ENCODE measurements around the gene ZNF275.
"Not testable (repeated sequence)": the region's sequence is repeated elsewhere in the genome, so short reads cannot be mapped to it uniquely, and the experiment has no call there.

The ZNF275 gene

GRCh38 chrX:153333821-153334653, at the start of gene ZNF275:
ZNF275 (plus strand) TSS chrX:153334153; CDS start chrX:153336680, 2,527 bp downstream.
- H3K4me1 Mint-ChIP-seq = peaks cover 37% of the 10 kb centered on the region
- DNase-seq (ENCODE audit: low spot score in 2 of 2) (peak; percentile 69 to 83), ATAC-seq (peak; percentile 99)
- peaks cover 17% of the 10 kb centered on the region for H3K36me3 Mint-ChIP-seq
- H3K9me3 Mint-ChIP-seq = no peaks in the 10 kb centered on the region
- peak within 1 kb of the TSS; percentile 64 for H3K4me3 Mint-ChIP-seq
- H3K27ac Mint-ChIP-seq = peak within 1 kb of the TSS; percentile 68

DNA sequence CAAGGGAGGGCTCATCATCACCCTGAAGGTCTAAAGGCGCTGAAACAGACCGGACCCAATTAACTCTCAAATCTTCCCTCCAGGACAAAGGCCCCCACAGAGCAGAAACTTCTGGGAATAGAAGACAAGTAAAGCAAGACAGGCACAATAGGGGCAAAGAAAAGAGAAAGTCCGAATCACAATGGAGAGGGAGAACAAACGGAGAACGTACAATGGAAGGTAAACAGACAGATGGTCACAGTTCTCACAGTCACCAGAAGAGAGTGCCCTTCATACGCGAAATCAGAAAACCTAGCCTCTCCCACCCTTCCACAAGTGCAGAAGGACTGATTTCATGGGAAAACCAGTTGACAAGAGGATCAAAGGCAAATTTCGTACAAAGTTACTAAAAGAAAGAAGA, 48.3 kb upstream of the ZNF275 start:
- not testable (repeated sequence) for H3K4me1 Mint-ChIP-seq; H3K9me3 Mint-ChIP-seq; DNase-seq (ENCODE audit: low spot score in 2 of 2); H3K36me3 Mint-ChIP-seq; ATAC-seq; H3K27ac Mint-ChIP-seq; H3K4me3 Mint-ChIP-seq

DNA sequence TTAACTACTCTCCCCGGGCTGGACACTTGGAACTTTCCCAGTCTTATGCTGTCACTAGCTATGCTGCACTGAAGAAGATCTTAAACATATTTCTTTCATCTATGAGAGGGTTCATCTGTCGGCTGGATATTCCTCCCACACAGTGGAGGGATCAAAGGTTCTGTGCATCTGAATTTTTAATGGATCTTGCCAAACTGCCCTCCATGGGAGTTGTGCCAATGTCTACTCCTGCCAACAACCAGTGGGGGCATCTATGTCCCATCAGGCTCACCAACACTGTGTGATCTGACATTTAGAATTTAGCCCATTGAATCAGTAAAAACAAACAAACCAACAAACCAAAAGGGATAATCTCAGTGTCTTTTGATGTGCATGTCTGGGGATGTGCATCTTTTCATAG, 45.1 kb upstream of the ZNF275 start:
- not testable (repeated sequence) for H3K9me3 Mint-ChIP-seq; H3K36me3 Mint-ChIP-seq; H3K4me1 Mint-ChIP-seq; DNase-seq (ENCODE audit: low spot score in 2 of 2); H3K27ac Mint-ChIP-seq; ATAC-seq; H3K4me3 Mint-ChIP-seq

- DNase-seq (ENCODE audit: low spot score in 2 of 2); H3K27ac Mint-ChIP-seq; H3K36me3 Mint-ChIP-seq; H3K9me3 Mint-ChIP-seq; H3K4me3 Mint-ChIP-seq; H3K4me1 Mint-ChIP-seq; ATAC-seq: not testable (repeated sequence)
These were observed 40.4 kb upstream of the ZNF275 start for GRCh38 chrX:153293485-153294071.

GRCh38 chrX:153297376-153297775, 36.6 kb upstream of the ZNF275 start:
- ATAC-seq (no peak), DNase-seq (ENCODE audit: low spot score in 2 of 2) (no peak)
- Mint-ChIP-seq H3K4me1 (no peaks in the 10 kb centered on the region), H3K9me3 (no peaks in the 10 kb centered on the region), H3K36me3 (no peaks in the 10 kb centered on the region), H3K4me3 (no peak overlapping the region), H3K27ac (no peak overlapping the region)

GRCh38 chrX:153299855-153300254, 34.1 kb upstream of the ZNF275 start:
- no peak overlapping the region for H3K27ac Mint-ChIP-seq
- H3K4me1 Mint-ChIP-seq = peaks cover 6% of the 10 kb centered on the region
- H3K9me3 Mint-ChIP-seq = no peaks in the 10 kb centered on the region
- no peak overlapping the region for H3K4me3 Mint-ChIP-seq
- ATAC-seq = no peak
- no peak for DNase-seq (ENCODE audit: low spot score in 2 of 2)
- H3K36me3 Mint-ChIP-seq = no peaks in the 10 kb centered on the region

DNA sequence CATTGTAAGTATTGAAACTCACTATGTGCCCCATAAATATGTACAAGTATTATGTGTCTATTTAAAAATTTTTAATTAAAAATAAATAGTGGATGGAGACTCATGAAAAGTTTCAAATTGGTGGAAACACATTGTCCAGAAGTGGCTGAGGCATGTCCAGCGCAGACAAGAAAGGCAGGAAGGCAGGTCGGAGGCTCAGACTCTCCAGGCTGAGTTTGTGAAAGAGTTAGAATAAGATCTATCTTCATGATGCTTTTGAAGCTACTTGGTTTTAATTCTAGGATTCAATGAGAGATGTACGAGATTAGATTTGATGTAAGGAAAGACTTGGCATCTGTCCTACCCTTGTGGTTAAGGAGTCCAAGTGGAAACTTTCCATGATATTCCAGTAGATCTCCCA, 32.2 kb upstream of the ZNF275 start:
- DNase-seq (ENCODE audit: low spot score in 2 of 2) = no peak

GRCh38 chrX:153302796-153303195, 31.2 kb upstream of the ZNF275 start:
- DNase-seq (ENCODE audit: low spot score in 2 of 2) (no peak), ATAC-seq (no peak)
- no peaks in the 10 kb centered on the region for H3K9me3 Mint-ChIP-seq
- no peak overlapping the region for H3K27ac Mint-ChIP-seq
- peaks cover 6% of the 10 kb centered on the region for H3K4me1 Mint-ChIP-seq
- H3K4me3 Mint-ChIP-seq = no peak overlapping the region
- no peaks in the 10 kb centered on the region for H3K36me3 Mint-ChIP-seq

More for the DNA sequence above, 32.2 kb upstream of the ZNF275 start:
- no peak overlapping the region for H3K4me3 Mint-ChIP-seq
- H3K36me3 Mint-ChIP-seq = no peaks in the 10 kb centered on the region
- ATAC-seq = no peak
- peaks cover 6% of the 10 kb centered on the region for H3K4me1 Mint-ChIP-seq
- no peaks in the 10 kb centered on the region for H3K9me3 Mint-ChIP-seq
- no peak overlapping the region for H3K27ac Mint-ChIP-seq

GRCh38 chrX:153303276-153304262, 30.4 kb upstream of the ZNF275 start:
- Mint-ChIP-seq H3K4me1 (peaks cover 6% of the 10 kb centered on the region), H3K4me3 (no peak overlapping the region), H3K36me3 (no peaks in the 10 kb centered on the region), H3K9me3 (no peaks in the 10 kb centered on the region), H3K27ac (no peak overlapping the region)
- DNase-seq (ENCODE audit: low spot score in 2 of 2) (no peak), ATAC-seq (no peak)

DNA sequence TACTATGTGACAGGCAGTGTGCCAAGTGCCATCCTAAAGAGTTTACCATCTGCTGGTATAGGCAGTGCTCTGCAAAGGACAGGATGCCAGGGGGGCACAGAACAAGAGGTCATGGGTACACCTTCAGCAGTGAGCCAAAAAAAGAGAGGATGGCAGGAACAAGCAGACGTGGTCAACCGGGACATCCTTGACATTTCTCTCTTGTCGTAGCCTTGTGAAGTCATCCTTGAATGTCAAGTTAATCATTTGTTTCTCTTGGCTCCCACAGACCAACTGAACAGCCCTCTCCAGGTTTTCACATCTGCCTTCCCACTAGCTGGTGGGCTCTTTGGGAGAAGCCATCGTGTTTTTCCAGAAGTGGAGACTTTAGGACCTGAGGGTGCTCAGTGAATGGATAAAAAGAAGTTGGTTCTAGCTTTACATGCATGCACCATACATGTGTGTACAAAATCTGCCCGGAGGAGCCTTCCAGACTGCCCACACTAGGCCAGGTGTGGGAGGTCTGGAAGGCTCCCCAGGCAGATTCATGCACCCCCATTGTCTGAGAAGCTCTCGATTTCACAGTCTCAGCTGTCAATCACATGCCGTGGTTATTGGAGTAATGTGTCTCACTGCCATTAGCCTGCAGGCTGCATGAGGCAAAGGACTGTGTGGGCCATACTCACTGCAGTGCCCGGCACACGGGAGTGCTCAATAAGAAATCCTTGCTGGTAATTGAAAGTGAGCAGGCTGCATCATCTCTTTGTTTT, 28.8 kb upstream of the ZNF275 start:
- H3K27ac Mint-ChIP-seq = no peak overlapping the region
- no peak for ATAC-seq
- H3K9me3 Mint-ChIP-seq = no peaks in the 10 kb centered on the region
- H3K36me3 Mint-ChIP-seq = no peaks in the 10 kb centered on the region
- peaks cover 6% of the 10 kb centered on the region for H3K4me1 Mint-ChIP-seq
- DNase-seq (ENCODE audit: low spot score in 2 of 2) = no peak
- H3K4me3 Mint-ChIP-seq = no peak overlapping the region

DNA sequence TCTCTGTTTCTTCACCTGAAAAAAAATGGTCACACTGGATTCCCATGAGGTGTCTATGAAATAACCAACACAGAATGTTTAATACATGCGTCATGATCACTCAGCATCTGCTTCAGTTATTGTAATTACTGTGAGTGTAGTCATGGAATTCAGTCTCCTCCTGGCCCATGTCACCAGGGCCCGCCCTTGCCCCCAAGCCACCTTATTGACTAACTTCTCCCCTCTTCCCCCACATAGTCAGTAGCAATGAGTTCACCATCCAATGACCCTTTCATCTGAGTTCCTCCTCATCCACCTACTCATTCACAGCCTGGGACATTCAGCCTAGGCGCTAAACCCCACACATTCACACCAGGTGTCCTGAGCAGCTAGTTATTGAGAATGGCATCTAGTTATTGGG, 28.0 kb upstream of the ZNF275 start:
- Mint-ChIP-seq H3K27ac (no peak overlapping the region), H3K4me1 (peaks cover 6% of the 10 kb centered on the region), H3K9me3 (no peaks in the 10 kb centered on the region), H3K36me3 (no peaks in the 10 kb centered on the region), H3K4me3 (no peak overlapping the region)
- no peak for DNase-seq (ENCODE audit: low spot score in 2 of 2)
- no peak for ATAC-seq

DNA sequence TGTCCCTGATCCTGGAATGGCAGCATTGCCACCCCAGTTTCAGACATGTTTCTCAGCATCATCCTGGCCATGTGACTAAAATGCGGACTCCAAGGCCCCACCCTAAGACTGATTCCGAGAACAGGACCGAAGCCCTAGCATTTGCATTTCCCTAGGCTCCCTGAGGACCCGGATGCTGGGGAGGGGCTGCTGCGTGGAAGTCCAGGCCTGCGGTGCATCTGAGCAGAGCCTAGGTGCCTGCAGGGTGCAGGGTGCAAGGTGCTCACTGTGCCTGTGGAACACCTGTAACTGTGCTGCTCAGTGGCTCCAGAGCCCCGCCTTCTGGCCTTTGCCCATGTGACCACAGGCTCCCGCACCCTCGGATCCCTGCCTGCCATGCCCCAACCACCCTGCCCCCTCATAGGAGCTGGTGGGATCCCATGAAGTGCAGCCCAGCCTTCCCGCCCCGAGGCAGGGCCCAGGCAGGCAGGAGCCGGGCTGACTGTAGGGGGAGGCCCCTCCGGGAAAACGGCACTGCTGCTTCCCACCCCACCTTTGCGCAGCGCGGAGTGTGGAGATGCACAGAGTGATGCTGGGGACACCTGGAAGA, 27.3 kb upstream of the ZNF275 start:
- no peak overlapping the region for H3K27ac Mint-ChIP-seq
- H3K9me3 Mint-ChIP-seq = no peaks in the 10 kb centered on the region
- H3K4me1 Mint-ChIP-seq = peaks cover 6% of the 10 kb centered on the region
- ATAC-seq = no peak
- DNase-seq (ENCODE audit: low spot score in 2 of 2) = no peak
- no peak overlapping the region for H3K4me3 Mint-ChIP-seq
- no peaks in the 10 kb centered on the region for H3K36me3 Mint-ChIP-seq

DNA sequence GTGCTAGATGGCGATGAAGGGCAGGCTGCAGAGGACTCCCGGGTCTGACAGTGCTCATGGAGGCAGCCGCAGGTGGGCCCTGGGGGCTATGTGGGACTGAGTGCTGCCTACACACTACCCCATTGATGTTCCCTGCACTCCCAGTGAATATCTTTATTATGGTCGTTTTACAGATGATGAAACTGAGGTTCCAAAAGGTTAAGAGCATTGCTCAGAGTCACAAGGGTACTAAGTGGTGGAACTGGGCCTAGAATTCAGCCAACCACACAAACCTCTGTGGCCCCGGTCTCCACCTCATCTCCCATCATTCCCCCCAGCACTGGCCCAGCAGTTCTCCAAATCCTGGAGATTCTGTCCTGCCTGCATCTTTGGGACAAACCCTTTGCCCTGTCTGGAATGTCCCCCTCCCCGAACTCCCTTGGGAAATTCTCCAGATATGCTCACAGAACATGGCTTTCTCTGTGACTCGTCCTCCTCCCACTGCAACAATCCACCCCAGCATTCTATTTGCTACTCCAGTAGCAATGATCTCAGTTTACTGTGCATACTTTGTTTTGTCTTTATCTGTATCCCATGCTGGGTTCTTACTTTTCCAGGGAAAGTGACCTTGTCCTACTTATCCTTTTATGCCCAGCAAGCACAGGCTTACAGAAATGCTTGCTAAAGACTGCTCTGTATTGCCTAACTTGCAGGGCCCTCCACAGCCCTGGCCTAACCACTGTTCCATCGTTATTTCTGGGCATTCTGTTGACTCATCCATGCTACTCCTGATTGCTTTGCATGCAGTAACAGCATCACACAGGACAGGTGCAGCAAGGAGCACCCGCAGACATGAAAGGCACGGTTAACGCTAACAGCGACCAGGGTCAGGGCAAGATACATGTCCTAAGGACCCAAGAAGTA, 26.4 kb upstream of the ZNF275 start:
- Mint-ChIP-seq H3K36me3 (no peaks in the 10 kb centered on the region), H3K9me3 (no peaks in the 10 kb centered on the region), H3K4me3 (no peak overlapping the region), H3K27ac (no peak overlapping the region), H3K4me1 (peaks cover 6% of the 10 kb centered on the region)
- no peak for DNase-seq (ENCODE audit: low spot score in 2 of 2)
- no peak for ATAC-seq

DNA sequence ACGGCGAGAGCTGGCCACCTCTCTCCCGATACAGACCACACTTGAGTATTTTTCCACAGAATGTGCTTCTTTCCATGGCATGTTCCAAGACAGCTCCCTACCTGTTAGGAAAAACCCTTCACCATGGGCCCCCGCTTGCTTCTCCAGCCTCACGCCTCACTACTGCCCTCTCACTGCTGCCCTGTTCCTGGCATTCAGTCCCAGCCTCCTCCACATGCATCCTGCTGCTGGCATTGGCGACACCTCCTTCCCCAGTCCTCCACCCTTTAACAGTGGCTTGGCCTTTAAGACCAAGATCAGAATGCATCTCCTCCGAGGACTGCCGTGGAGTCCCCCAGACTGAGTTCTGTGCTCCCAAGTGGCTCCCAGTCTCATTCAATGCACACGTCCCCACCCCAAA, 23.1 kb upstream of the ZNF275 start:
- H3K36me3 Mint-ChIP-seq = no peaks in the 10 kb centered on the region
- no peak overlapping the region for H3K4me3 Mint-ChIP-seq
- H3K27ac Mint-ChIP-seq = no peak overlapping the region
- no peaks in the 10 kb centered on the region for H3K9me3 Mint-ChIP-seq
- H3K4me1 Mint-ChIP-seq = no peaks in the 10 kb centered on the region
- ATAC-seq (no peak), DNase-seq (ENCODE audit: low spot score in 2 of 2) (no peak)

All from stimulated activated effector memory CD8-positive, alpha-beta T cell treated with anti-CD3 and anti-CD28 coated beads, Interleukin-12 subunit alpha, Interleukin-12 subunit beta, amount 100 ng/mL, for 72 hours (primary cell).